Activated naive CD8-positive, alpha-beta T cell treated with anti-CD3 and anti-CD28 coated beads, Interleukin-2, amount 10 ng/mL, durations not matched to agents 7 days and 5 days (primary cell): ENCODE results near the gene FBXL13. TPM values are rescaled to one million over a fixed set of nuclear protein-coding genes. Genes with fewer than 3 reads are reported as not detected.
"Not testable (repeated sequence)": the region's sequence is repeated elsewhere in the genome, so short reads cannot be mapped to it uniquely, and the experiment has no call there.

Experiments used
- ATAC-seq: fragments of 150-1000 bp; cut with Tn5 transposase; one replicate; pipeline ENCODE4 v1.10.0; 2021; ENCODE audit warnings: low read depth, moderate library complexity
- POLR2A ChIA-PET: fragments of 350-600 bp; sonication (Branson Sonifier 250); formaldehyde crosslinking; loops from one replicate; lab custom pipeline; 2021; ENCODE audit warnings: antibody characterized with exemption; lab: Charles Lee
- DNase-seq: peaks from one replicate; pipeline ENCODE4 v3.0.0; 2021
- H3K27ac Mint-ChIP-seq: one replicate; pipeline ENCODE4 v1.8.0; 2022; ENCODE audit warnings: mild to moderate bottlenecking, mixed read lengths
- H3K27me3 Mint-ChIP-seq: one replicate; pipeline ENCODE4 v1.8.0; 2022; ENCODE audit warnings: mild to moderate bottlenecking, moderate library complexity, mixed read lengths
- H3K36me3 Mint-ChIP-seq: one replicate; pipeline ENCODE4 v1.8.0; 2021; ENCODE audit warnings: mild to moderate bottlenecking, mixed read lengths
- H3K4me1 Mint-ChIP-seq: one replicate; pipeline ENCODE4 v1.8.0; 2021; ENCODE audit warnings: mixed read lengths
- H3K4me3 Mint-ChIP-seq: one replicate; pipeline ENCODE4 v1.8.0; 2022; ENCODE audit warnings: mild to moderate bottlenecking, moderate library complexity, mixed read lengths
- H3K9me3 Mint-ChIP-seq: one replicate; pipeline ENCODE4 v1.8.0; 2021; ENCODE audit warnings: mixed read lengths
- total RNA-seq, 2 experiments: library from RNA; stranded (reverse); gene quantifications; one replicate each; pipeline ENCODE4 v1.2.3, GENCODE V29; 2021

FBXL13 gene
- total RNA-seq: 1 to 10 TPM in 1 of 2 experiments, under 1 TPM in 1; 0.65 to 1.4 TPM

GRCh38 chr7:103074519-103075336 lies at the start of gene FBXL13, which contains the start of gene ARMC10:
Gene FBXL13 (minus strand): TSS chr7:103074796.
Gene ARMC10 (plus strand): TSS chr7:103075140. CDS start chr7:103075273, 133 bp downstream.
- DNase-seq (peak; percentile 93), ATAC-seq (peak; percentile 87)
- Mint-ChIP-seq H3K36me3 (peaks cover 10% of the 10 kb centered on the region), H3K4me1 (peaks cover 12% of the 10 kb centered on the region), H3K9me3 (no peaks in the 10 kb centered on the region), H3K27ac (peak within 1 kb of the TSS; percentile 92), H3K27me3 (no peaks in the 10 kb centered on the region), H3K4me3 (peak within 1 kb of the TSS; percentile 92)
- POLR2A ChIA-PET: interaction anchor here (0.7 to 2.6 kb wide), 12 partner anchors 8 to 326 kb away, joined by 3 to 21 read pairs (median 4); partner anchors contain the start of genes FAM185A and NAPEPLD

GRCh38 chr7:103123529-103123928 lies 48.9 kb upstream of the FBXL13 start:
- H3K27me3 Mint-ChIP-seq: no peaks in the 10 kb centered on the region
- ATAC-seq (no peak), DNase-seq (no peak)
- POLR2A ChIA-PET: no interaction called here
- no peaks in the 10 kb centered on the region for H3K9me3 Mint-ChIP-seq
- peaks cover 33% of the 10 kb centered on the region for H3K36me3 Mint-ChIP-seq
- H3K4me3 Mint-ChIP-seq: no peak overlapping the region
- no peaks in the 10 kb centered on the region for H3K4me1 Mint-ChIP-seq
- no peak overlapping the region for H3K27ac Mint-ChIP-seq

DNA sequence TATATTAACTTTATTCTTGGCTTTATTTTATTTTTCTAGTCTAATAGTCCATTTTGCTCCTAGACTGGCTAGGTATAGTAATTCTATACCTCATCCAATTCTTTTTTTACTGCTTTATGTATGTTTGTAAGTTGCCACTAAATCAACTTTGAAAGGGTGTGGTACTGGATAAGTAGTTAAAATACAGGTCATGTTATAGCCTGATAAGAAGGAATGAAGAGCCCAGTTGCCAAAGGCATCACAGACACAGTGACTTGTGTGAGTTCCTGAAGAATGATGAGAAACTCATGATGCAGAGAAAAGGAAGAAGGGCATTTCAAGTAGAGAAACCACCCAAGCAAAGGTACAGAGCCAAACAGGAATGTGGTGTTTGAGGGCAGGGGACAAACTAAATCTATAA lies 47.0 kb upstream of the FBXL13 start:
- H3K9me3 Mint-ChIP-seq: no peaks in the 10 kb centered on the region
- no peaks in the 10 kb centered on the region for H3K4me1 Mint-ChIP-seq
- ATAC-seq: no peak
- no peak overlapping the region for H3K27ac Mint-ChIP-seq
- H3K27me3 Mint-ChIP-seq: no peaks in the 10 kb centered on the region
- H3K4me3 Mint-ChIP-seq: no peak overlapping the region
- peaks cover 21% of the 10 kb centered on the region for H3K36me3 Mint-ChIP-seq
- DNase-seq: no peak
- POLR2A ChIA-PET: interaction anchor here (0.6 kb wide), 1 partner anchor 33 kb away, joined by 4 read pairs; no protein-coding TSS in a partner anchor

GRCh38 chr7:103120362-103120761 lies 45.8 kb upstream of the FBXL13 start:
- Mint-ChIP-seq H3K9me3 (no peaks in the 10 kb centered on the region), H3K27ac (no peak overlapping the region), H3K4me1 (no peaks in the 10 kb centered on the region), H3K4me3 (no peak overlapping the region), H3K27me3 (no peaks in the 10 kb centered on the region), H3K36me3 (peaks cover 16% of the 10 kb centered on the region)
- DNase-seq (no peak), ATAC-seq (no peak)
- POLR2A ChIA-PET: no interaction called here

- POLR2A ChIA-PET: no interaction called here
- DNase-seq (no peak), ATAC-seq (no peak)
- Mint-ChIP-seq H3K9me3 (no peaks in the 10 kb centered on the region), H3K27ac (no peak overlapping the region), H3K36me3 (peaks cover 19% of the 10 kb centered on the region), H3K27me3 (no peaks in the 10 kb centered on the region), H3K4me3 (no peak overlapping the region), H3K4me1 (no peaks in the 10 kb centered on the region)
Measured at GRCh38 chr7:103119791-103120291, 45.2 kb upstream of the FBXL13 start.

- Mint-ChIP-seq H3K36me3 (peaks cover 19% of the 10 kb centered on the region), H3K27ac (no peak overlapping the region), H3K4me1 (peaks cover 6% of the 10 kb centered on the region), H3K27me3 (no peaks in the 10 kb centered on the region), H3K4me3 (no peak overlapping the region), H3K9me3 (no peaks in the 10 kb centered on the region)
- POLR2A ChIA-PET: no interaction called here
- DNase-seq (no peak), ATAC-seq (no peak)
Measured at GRCh38 chr7:103117465-103117864, 42.9 kb upstream of the FBXL13 start.

GRCh38 chr7:103116991-103117390 lies 42.4 kb upstream of the FBXL13 start:
- POLR2A ChIA-PET: no interaction called here
- Mint-ChIP-seq H3K4me1 (peaks cover 6% of the 10 kb centered on the region), H3K27me3 (no peaks in the 10 kb centered on the region), H3K4me3 (no peak overlapping the region), H3K36me3 (peaks cover 21% of the 10 kb centered on the region), H3K27ac (no peak overlapping the region), H3K9me3 (no peaks in the 10 kb centered on the region)
- DNase-seq (no peak), ATAC-seq (no peak)

DNA sequence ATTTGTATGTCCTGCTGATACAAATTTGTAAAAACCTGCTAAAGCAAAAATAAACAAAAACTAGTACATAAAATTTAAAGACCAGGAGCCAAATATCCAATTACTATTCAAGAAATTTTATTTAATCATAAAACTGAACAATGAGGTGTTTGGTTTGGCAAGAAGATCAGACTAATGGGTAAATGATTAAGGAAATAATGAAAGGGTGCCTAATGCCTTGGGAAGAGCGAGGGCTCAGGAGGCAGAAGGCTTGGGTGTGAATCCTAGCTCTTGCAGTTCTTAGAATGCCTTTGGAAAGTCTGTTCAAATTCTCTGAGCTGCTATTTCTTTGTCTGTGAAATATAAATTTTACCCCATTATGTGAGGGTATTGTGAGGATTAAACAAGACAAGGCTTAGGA lies 41.9 kb upstream of the FBXL13 start:
- DNase-seq: no peak
- Mint-ChIP-seq H3K4me3 (no peak overlapping the region), H3K36me3 (peaks cover 22% of the 10 kb centered on the region), H3K27me3 (no peaks in the 10 kb centered on the region), H3K27ac (no peak overlapping the region), H3K4me1 (peaks cover 6% of the 10 kb centered on the region), H3K9me3 (peaks cover 1% of the 10 kb centered on the region)
- ATAC-seq: no peak
- POLR2A ChIA-PET: no interaction called here

- POLR2A ChIA-PET: no interaction called here
- ATAC-seq: no peak
- no peaks in the 10 kb centered on the region for H3K27me3 Mint-ChIP-seq
- H3K27ac Mint-ChIP-seq: no peak overlapping the region
- H3K9me3 Mint-ChIP-seq: peaks cover 4% of the 10 kb centered on the region
- peaks cover 6% of the 10 kb centered on the region for H3K4me1 Mint-ChIP-seq
- no peak for DNase-seq
- peaks cover 28% of the 10 kb centered on the region for H3K36me3 Mint-ChIP-seq
- H3K4me3 Mint-ChIP-seq: no peak overlapping the region
Measured at GRCh38 chr7:103115771-103116170, 41.2 kb upstream of the FBXL13 start.

DNA sequence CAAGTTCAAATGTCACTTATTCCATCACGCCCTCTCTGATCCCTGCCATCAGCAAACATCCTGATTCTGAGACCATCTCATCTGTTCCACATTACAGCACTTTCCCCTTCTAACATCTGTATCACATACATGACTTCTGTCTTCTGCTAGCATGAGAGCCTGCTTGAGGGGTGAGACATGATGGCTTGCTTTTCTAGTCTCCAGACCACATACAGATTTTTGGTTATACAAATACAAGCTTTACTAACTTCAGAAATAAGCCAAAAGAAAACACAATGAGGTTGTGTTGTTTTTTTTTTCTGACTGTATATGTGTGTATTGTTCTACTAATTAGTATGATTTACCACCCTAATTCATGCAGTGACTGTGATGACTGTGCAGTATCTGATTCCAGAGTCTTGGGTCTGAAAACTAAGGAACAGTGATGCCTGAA lies 40.0 kb upstream of the FBXL13 start:
- peaks cover 36% of the 10 kb centered on the region for H3K36me3 Mint-ChIP-seq
- ATAC-seq: no peak
- H3K9me3 Mint-ChIP-seq: peaks cover 6% of the 10 kb centered on the region
- no peak for DNase-seq
- no peaks in the 10 kb centered on the region for H3K27me3 Mint-ChIP-seq
- no peak overlapping the region for H3K4me3 Mint-ChIP-seq
- peaks cover 6% of the 10 kb centered on the region for H3K4me1 Mint-ChIP-seq
- peak overlapping the region; percentile 10 for H3K27ac Mint-ChIP-seq
- POLR2A ChIA-PET: no interaction called here

- DNase-seq (no peak), ATAC-seq (peak; percentile 50)
- Mint-ChIP-seq H3K27me3 (no peaks in the 10 kb centered on the region), H3K27ac (no peak overlapping the region), H3K4me3 (no peak overlapping the region), H3K9me3 (peaks cover 11% of the 10 kb centered on the region), H3K4me1 (peaks cover 13% of the 10 kb centered on the region), H3K36me3 (peaks cover 42% of the 10 kb centered on the region)
- POLR2A ChIA-PET: interaction anchor here (0.7 kb wide), 1 partner anchor 55 kb away, joined by 3 read pairs; no protein-coding TSS in a partner anchor
Measured at GRCh38 chr7:103113164-103113563, 38.6 kb upstream of the FBXL13 start.

DNA sequence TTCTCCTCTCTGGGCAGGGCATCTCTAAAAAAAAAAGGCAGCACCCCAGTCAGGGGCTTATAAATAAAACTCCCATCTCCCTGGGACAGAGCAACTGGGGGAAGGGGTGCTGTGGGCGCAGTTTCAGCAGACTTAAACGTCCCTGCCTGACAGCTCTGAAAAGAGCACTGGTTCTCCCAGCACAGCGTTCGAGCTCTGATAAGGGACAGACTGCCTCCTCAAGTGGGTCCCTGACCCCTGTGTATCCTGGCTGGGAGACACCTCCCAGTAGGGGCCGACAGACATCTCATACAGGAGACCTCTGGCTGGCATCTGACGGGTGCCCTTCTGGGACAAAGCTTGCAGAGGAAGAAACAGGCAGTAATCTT lies 32.1 kb upstream of the FBXL13 start:
- H3K4me1 Mint-ChIP-seq, H3K27me3 Mint-ChIP-seq, DNase-seq, ATAC-seq, H3K27ac Mint-ChIP-seq, H3K4me3 Mint-ChIP-seq, POLR2A ChIA-PET: not testable (repeated sequence)
- Mint-ChIP-seq H3K9me3 (peaks cover 11% of the 10 kb centered on the region), H3K36me3 (peaks cover 51% of the 10 kb centered on the region)

DNA sequence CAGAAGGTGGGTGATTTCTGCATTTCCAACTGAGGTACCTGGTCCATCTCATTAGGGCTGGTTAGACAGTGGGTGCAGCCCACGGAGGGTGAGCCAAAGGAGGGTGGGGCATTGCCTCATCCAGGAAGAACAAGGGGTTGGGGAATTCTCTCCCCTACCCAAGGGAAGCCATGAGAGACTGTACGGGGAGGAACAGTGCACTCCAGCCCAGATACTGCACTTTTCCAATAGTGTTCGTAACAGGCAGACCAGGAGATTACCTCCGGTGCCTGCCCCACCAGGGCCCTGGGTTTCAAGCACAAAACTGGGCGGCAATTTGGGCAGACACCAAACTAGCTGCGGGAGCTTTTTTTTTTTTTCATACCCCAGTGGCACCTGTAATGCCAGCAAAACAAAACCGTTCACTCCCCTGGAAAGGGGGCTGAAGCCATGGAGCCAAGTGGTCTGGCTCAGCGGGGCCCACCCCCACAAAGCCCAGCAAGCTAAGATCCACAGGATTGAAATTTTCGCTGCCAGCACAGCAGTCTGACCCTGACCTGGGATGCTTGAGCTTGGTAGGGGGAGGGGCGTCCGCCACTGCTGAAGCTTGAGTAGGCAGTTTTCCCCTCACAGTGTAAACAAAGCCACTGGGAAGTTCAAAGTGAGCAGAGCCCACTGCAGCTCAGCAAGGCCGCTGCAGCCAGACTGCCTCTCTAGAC lies 31.6 kb upstream of the FBXL13 start:
- POLR2A ChIA-PET: no interaction called here
- Mint-ChIP-seq H3K4me1 (peaks cover 7% of the 10 kb centered on the region), H3K9me3 (peaks cover 11% of the 10 kb centered on the region), H3K36me3 (peaks cover 46% of the 10 kb centered on the region), H3K27me3 (no peaks in the 10 kb centered on the region), H3K27ac (no peak overlapping the region), H3K4me3 (no peak overlapping the region)
- ATAC-seq (no peak), DNase-seq (no peak)
